ENCODE data around the gene UBALD2.

UBALD2 gene

GRCh38 chr17:76232342-76232741 is 32.8 kb upstream of the UBALD2 start:
- no peak for TF ChIP-seq CTCF (IDR thresholded peaks at IDR 0.05)
- intact Hi-C loops (cut with DNase I; ENCODE audit: low total_unique reads), result no loop called here

DNA sequence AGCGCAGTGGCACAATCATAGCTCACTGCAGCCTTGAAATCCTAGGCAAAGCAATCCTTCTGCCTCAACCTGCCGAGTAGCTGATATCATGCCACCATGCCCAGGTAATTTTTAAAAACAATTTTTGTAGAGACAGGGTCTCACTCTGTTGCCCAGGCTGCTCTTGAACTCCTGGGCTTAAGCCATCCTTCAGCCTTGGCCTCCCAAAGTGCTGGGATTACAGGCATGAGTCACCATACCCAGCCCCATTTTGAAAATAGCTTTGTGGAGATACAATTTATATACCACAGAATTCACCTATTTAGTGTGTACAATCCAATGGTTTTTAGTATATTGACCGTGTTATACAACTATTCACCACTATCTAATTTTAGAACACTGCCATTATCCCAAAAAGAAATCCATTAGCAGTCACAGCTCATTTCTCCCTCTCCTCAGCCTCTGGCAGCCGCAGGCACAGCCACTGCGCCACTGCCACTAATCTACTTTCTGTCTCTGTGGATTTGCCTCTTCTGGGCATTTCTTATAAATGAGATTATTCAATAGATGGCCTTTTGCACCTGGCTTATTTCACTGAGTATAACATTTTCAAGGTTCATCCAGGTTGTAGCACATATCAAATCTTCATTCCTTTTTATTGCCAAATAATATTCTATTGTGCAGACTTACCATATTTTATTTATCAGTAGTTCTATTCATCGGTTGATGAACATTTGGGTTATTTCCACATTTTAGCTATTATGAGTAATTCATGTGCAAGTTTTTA is 31.4 kb upstream of the UBALD2 start:
- DNase-seq, result no peak
- no peaks in the 10 kb centered on the region for H3K4me1 ChIP-seq
- H3K27ac ChIP-seq, result no peak overlapping the region
- H3K4me3 ChIP-seq, result no peak overlapping the region
- TF ChIP-seq CTCF (IDR thresholded peaks at IDR 0.05), result no peak
- intact Hi-C loops (cut with DNase I; ENCODE audit: low total_unique reads), result no loop called here
- H3K27me3 ChIP-seq, result peaks cover 0 to 14% of the 10 kb centered on the region in 2 donors
- H3K36me3 ChIP-seq, result no peaks in the 10 kb centered on the region
- H3K9me3 ChIP-seq, result no peaks in the 10 kb centered on the region

More at GRCh38 chr17:76232342-76232741, 32.8 kb upstream of the UBALD2 start:
- H3K27ac ChIP-seq, result no peak overlapping the region
- H3K4me3 ChIP-seq, result no peak overlapping the region
- DNase-seq, result no peak
- no peaks in the 10 kb centered on the region for H3K36me3 ChIP-seq
- peaks cover 0 to 15% of the 10 kb centered on the region in 2 donors for H3K27me3 ChIP-seq
- no peaks in the 10 kb centered on the region for H3K9me3 ChIP-seq
- no peaks in the 10 kb centered on the region for H3K4me1 ChIP-seq

DNA sequence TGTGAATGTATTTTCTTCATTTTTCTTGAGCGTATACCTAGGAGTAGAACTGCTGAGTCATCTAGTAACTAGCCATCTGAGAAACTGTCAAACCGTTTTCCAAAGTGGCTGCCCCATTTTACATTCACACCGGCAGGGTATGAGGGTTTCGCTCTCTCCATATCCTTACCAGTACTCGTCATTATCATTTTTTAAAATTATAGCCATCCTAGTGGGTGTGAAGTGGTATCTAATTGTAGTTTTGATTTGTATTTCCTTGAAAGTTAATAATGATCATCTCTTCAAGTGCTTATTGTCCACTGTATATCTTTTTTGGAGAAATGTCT is 30.8 kb upstream of the UBALD2 start:
- Histone ChIP-seq H3K27me3 (peaks cover 0 to 13% of the 10 kb centered on the region in 2 donors), H3K4me3 (no peak overlapping the region), H3K36me3 (no peaks in the 10 kb centered on the region), H3K4me1 (peaks cover 0 to under 1% (median under 1%) of the 10 kb centered on the region in 4 donors), H3K27ac (no peak overlapping the region), H3K9me3 (no peaks in the 10 kb centered on the region)
- no peak for TF ChIP-seq CTCF (IDR thresholded peaks at IDR 0.05)
- DNase-seq, result no peak
- intact Hi-C loops (cut with DNase I; ENCODE audit: low total_unique reads), result no loop called here

DNA sequence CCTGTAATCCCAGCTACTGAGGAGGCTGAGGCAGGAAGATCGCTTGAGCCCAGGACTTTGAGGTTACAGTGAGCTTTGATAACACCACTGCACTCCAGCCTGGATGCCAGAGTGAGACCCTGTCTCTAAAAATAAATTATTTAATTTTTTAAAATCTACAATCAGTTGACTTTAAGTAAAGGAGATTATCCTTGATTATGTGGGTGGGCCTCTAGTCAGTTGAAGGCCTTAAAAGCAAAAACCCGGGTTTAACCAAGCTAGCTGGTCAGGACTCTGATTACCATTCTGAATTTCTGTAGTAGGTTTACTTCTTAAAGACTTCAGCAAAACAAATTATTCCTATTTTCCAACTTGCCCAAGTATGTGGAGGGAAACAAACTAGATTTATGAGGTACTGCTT is 29.3 kb upstream of the UBALD2 start:
- Histone ChIP-seq H3K4me3 (no peak overlapping the region), H3K36me3 (no peaks in the 10 kb centered on the region), H3K27ac (no peak overlapping the region), H3K9me3 (no peaks in the 10 kb centered on the region), H3K27me3 (peaks cover 0 to 11% of the 10 kb centered on the region in 2 donors), H3K4me1 (peaks cover 0 to 11% (median 10%) of the 10 kb centered on the region in 4 donors)
- intact Hi-C loops (cut with DNase I; ENCODE audit: low total_unique reads), result no loop called here
- DNase-seq, result no peak
- no peak for TF ChIP-seq CTCF (IDR thresholded peaks at IDR 0.05)

GRCh38 chr17:76236603-76237002 is 28.5 kb upstream of the UBALD2 start:
- TF ChIP-seq CTCF (IDR thresholded peaks at IDR 0.05), result no peak
- Histone ChIP-seq H3K27me3 (peaks cover 0 to 17% of the 10 kb centered on the region in 2 donors), H3K4me1 (peaks cover 0 to 18% (median 17%) of the 10 kb centered on the region in 4 donors), H3K36me3 (no peaks in the 10 kb centered on the region), H3K9me3 (no peaks in the 10 kb centered on the region), H3K4me3 (no peak overlapping the region), H3K27ac (no peak overlapping the region)
- intact Hi-C loops (cut with DNase I; ENCODE audit: low total_unique reads), result no loop called here
- DNase-seq, result no peak
